Small intestine (tissue), 7 donors: Measurements from ENCODE around the gene RNASE1. TPM values are rescaled to one million over a fixed set of nuclear protein-coding genes. Genes with fewer than 3 reads are reported as not detected.

Source experiments
- DNase-seq, 2 donors: peaks; one replicate each; pipeline versions ENCODE4 v3.0.0 to v3.0.0-alpha.2; 2013
- FAIRE-seq: peaks from 2 replicates; lab custom pipeline; 2012; peaks lifted over from hg19 to GRCh38; lab: Jason Lieb, UNC
- H3K27ac ChIP-seq, 3 donors: one replicate each; pipeline ENCODE4 v1.5.1; 2013; ENCODE audit warnings: low read length in 2 of 3, mild to moderate bottlenecking in 2 of 3, control low read depth in 1 of 3, inconsistent platforms in 1 of 3, low read depth in 1 of 3, moderate library complexity in 1 of 3
- H3K27me3 ChIP-seq, 3 donors: one replicate each; pipeline ENCODE4 v1.6.1; 2013; ENCODE audit warnings: low read length in 3 of 3, inconsistent platforms in 1 of 3; ENCODE audit not compliant: control insufficient read depth in 3 of 3, insufficient read depth in 3 of 3
- H3K36me3 ChIP-seq, 3 donors: one replicate each; pipeline ENCODE4 v1.6.1; 2013; ENCODE audit warnings: low read length in 3 of 3, inconsistent platforms in 1 of 3, low read depth in 1 of 3, mild to moderate bottlenecking in 1 of 3, moderate library complexity in 1 of 3; ENCODE audit not compliant: control insufficient read depth in 3 of 3, insufficient read depth in 2 of 3
- H3K4me1 ChIP-seq, 3 donors: one replicate each; pipeline ENCODE4 v1.6.1; 2013; ENCODE audit warnings: low read length in 2 of 3, inconsistent platforms in 1 of 3, low read depth in 1 of 3, mild to moderate bottlenecking in 1 of 3, moderate library complexity in 1 of 3; ENCODE audit not compliant: control insufficient read depth in 3 of 3, insufficient read depth in 2 of 3
- H3K4me3 ChIP-seq, 3 donors: one replicate each; pipeline ENCODE4 v1.5.1; 2013; ENCODE audit warnings: low read length in 3 of 3, control low read depth in 1 of 3, inconsistent platforms in 1 of 3, low read depth in 1 of 3, mild to moderate bottlenecking in 1 of 3, moderate library complexity in 1 of 3
- H3K9me3 ChIP-seq, 2 donors: one replicate each; pipeline ENCODE4 v1.6.1; 2013; ENCODE audit warnings: low read depth in 1 of 2, low read length in 1 of 2; ENCODE audit not compliant: control insufficient read depth in 2 of 2, insufficient read depth in 1 of 2
- WGBS, 3 donors: extraction: QIAGEN DNeasy Blood & Tissue Kit; methylation state at CpG; one replicate each; pipeline ENCODE4 v1.1.7; 2013; 5-methylcytosine and 5-hydroxymethylcytosine counted together
- polyA plus RNA-seq, 4 donors: library from polyadenylated mRNA; stranded (reverse) in 3 of 4; unstranded in 1 of 4; fragments of 200-250 nt in 3 of 4; fragments of 120-200 nt in 1 of 4; gene quantifications; one replicate each; pipeline versions ENCODE4 v1.2.1 to v1.2.3, GENCODE V29; 2013
- donor health status: healthy with polysubstance abuse.
- donor health status: control.
- donor health status: control.
- donor health status: Bipolar disorder and iron deficiency.
- donor health status: healthy.

The RNASE1 gene
- polyA plus RNA-seq, 4 donors = 51.3 to 229 (median 84.7) TPM

- no peak for DNase-seq
- H3K27ac ChIP-seq = no peak overlapping the region
Observed at GRCh38 chr14:20754308-20754707, 48.3 kb downstream of the RNASE1 start.

GRCh38 chr14:20751963-20752562 is 50.6 kb downstream of the RNASE1 start:
- 85 to 90% (median 87%) methylated on average over 5 of the region's 5 CpGs for WGBS, 3 donors
- Histone ChIP-seq H3K27me3 (no peaks in the 10 kb centered on the region), H3K36me3 (no peaks in the 10 kb centered on the region), H3K4me3 (no peak overlapping the region), H3K4me1 (no peaks in the 10 kb centered on the region), H3K27ac (no peak overlapping the region), H3K9me3 (peaks cover 0 to 15% of the 10 kb centered on the region in 2 donors)
- no peak for DNase-seq
- FAIRE-seq = no peak

More at GRCh38 chr14:20754308-20754707, 48.3 kb downstream of the RNASE1 start:
- Histone ChIP-seq H3K36me3 (no peaks in the 10 kb centered on the region), H3K4me1 (no peaks in the 10 kb centered on the region), H3K4me3 (no peak overlapping the region), H3K27me3 (no peaks in the 10 kb centered on the region), H3K9me3 (peaks cover 0 to 15% of the 10 kb centered on the region in 2 donors)
- WGBS, 3 donors = 67 to 86% (median 75%) methylated on average over 2 of the region's 2 CpGs
- FAIRE-seq = no peak

Other genes with a start within 250 kb of the RNASE1 start
- not detected for gene RNASE9, start 241.8 kb downstream of the RNASE1 start, polyA plus RNA-seq
- gene RNASE11, start 214.8 kb downstream of the RNASE1 start, polyA plus RNA-seq = not detected
- not detected for gene RNASE12, start 211.5 kb downstream of the RNASE1 start, polyA plus RNA-seq
- gene OR6S1, start 161.2 kb downstream of the RNASE1 start, polyA plus RNA-seq = not detected
- gene RNASE4, start 118.3 kb downstream of the RNASE1 start, polyA plus RNA-seq = 10 to 100 TPM in 3 of 4 donors, 1 to 10 TPM in 1; 8.1 to 45.7 (median 31.1) TPM
- gene ANG, start 114.1 kb downstream of the RNASE1 start, polyA plus RNA-seq = 10 to 100 TPM; 13.4 to 63.1 (median 20.8) TPM
- not detected for gene EDDM3A, start 57.0 kb downstream of the RNASE1 start, polyA plus RNA-seq
- not detected for gene EDDM3B, start 34.4 kb downstream of the RNASE1 start, polyA plus RNA-seq
- gene RNASE6, start 21.6 kb downstream of the RNASE1 start, polyA plus RNA-seq = 10 to 100 TPM in 2 of 4 donors, 1 to 10 TPM in 2; 3.1 to 20.0 (median 10.3) TPM
- under 1 TPM in 2 of 4 donors, not detected in 2; 0.09 to 0.12 TPM for gene RNASE3, start 88.5 kb upstream of the RNASE1 start, polyA plus RNA-seq
- gene RNASE2, start 152.6 kb upstream of the RNASE1 start, polyA plus RNA-seq = 1 to 10 TPM in 1 of 4 donors, under 1 TPM in 1, not detected in 2; 0.92 to 3.4 TPM
- 100 to 1,000 TPM in 1 of 4 donors, 10 to 100 TPM in 3; 68.5 to 119 (median 77.5) TPM for gene METTL17, start 187.1 kb upstream of the RNASE1 start, polyA plus RNA-seq
- gene SLC39A2, start 196.4 kb upstream of the RNASE1 start, polyA plus RNA-seq = under 1 TPM in 3 of 4 donors, not detected in 1; 0.04 to 0.67 (median 0.16) TPM
- 100 to 1,000 TPM in 1 of 4 donors, 10 to 100 TPM in 3; 44.5 to 129 (median 71.4) TPM for gene NDRG2, start 222.2 kb upstream of the RNASE1 start, polyA plus RNA-seq
- under 1 TPM in 2 of 4 donors, not detected in 2; 0.10 to 0.34 TPM for gene TPPP2, start 227.4 kb upstream of the RNASE1 start, polyA plus RNA-seq
- under 1 TPM in 1 of 4 donors, not detected in 3; 0.04 TPM for gene RNASE13, start 232.0 kb upstream of the RNASE1 start, polyA plus RNA-seq
- under 1 TPM in 1 of 4 donors, not detected in 3; 0.04 TPM for gene RNASE7, start 239.5 kb upstream of the RNASE1 start, polyA plus RNA-seq